GM18868 (cell line): ENCODE data around the gene NOTUM.

Experiments used
- ATAC-seq: cut with Tn5 transposase; IDR thresholded peaks from one replicate; pipeline ENCODE4 v1.9.1; 2021; ENCODE audit warnings: mild to moderate bottlenecking, moderate library complexity; ENCODE audit not compliant: unreplicated experiment

The NOTUM gene

DNA sequence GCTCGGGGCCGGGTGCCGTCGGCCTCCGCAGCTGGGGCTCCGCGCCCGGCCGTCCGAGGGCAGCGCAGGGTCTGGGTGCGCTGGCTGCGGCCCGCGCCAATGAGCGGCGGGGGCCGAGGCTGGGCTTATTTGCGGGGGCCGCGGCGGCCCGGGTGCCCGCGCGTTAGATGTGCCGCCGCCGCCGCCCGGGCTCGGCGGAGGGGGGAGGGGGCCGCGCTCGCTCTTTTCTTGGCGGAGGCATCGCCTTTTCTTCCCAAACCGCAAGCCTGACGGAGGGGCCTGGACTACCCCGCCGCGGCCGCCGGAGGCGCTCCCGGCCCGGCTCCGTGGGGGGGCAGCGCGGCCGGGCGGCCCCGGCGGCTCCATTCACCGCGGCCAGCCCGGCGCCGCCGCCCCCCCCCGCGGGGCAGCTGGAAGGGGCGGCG, at the start of gene NOTUM:
NOTUM (minus strand) TSS at position 101 of the 425 bp plus-strand sequence. CDS start 278 bp downstream, outside the sequence.
- ATAC-seq, result no peak

DNA sequence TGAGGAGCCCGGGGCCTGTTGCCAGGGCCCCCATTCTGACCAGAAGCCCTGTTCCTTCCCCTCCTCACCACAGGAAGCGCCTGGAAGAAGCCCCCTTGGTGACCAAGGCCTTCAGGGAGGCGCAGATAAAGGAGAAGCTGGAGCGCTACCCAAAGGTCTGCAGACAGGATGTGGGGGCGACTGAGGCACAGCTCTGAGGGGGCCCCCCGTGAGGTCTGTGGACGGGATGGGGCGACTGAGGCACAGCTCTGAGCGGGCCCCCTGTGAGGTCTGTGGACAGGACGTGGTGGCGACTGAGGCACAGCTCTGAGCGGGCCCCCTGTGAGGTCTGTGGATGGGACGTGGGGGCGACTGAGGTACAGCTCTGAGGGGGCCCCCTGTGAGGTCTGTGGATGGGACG, 48.4 kb upstream of the NOTUM start:
- ATAC-seq, result no peak

DNA sequence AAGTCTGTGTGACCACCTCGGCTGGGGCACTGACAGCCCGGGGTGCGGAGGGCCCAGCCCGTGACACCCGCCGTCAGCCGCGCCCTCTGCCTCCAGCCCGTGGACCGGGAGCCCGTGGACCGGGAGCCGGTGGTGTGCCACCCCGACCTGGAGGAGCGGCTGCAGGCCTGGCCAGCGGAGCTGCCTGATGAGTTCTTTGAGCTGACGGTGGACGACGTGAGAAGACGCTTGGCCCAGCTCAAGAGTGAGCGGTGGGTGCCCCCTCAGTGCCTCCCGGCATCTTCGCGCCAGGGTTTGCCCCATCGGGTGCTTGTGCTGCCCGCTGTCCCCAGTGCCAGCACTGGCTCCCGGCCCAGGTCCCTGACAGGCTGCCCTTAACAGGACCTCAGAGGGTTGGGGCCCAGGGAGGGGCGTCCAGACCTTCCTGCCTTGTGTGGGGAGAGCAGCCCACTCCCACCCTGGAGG, 48.0 kb upstream of the NOTUM start:
- ATAC-seq, result no peak

DNA sequence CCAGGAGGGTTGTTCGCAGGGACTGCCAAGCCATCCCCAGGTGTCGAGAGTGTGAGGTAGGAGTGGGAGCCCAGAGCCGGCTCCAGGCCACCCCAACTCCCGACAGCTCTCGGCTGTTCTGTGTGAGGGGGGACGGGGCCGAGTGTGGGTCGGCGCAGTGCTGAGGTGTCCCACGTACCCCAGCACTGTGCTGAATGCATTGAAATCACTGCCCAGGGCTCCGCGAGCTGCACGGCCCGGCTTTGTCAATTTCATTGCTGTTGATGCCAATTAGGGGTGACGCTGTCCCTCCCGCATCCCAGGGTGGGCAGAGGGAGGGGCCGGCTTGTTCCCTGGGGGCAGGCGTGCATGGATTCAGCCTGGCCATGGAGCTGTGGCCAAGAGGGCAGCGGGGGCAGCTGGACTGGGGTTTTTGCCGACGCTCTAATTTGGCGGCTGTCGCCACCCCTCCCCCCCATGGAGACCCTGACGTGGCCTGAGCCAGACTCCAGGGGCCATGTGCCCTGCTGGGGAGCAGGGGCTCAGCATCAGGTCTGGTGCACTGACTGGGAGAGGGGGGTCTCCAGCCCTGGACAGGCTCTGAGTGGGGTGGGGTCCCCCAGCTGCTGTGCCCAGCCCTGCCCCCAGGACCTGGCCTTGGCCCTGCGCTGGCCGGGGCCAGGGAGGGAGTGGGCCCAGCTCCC, 47.4 kb upstream of the NOTUM start:
- ATAC-seq, result no peak

DNA sequence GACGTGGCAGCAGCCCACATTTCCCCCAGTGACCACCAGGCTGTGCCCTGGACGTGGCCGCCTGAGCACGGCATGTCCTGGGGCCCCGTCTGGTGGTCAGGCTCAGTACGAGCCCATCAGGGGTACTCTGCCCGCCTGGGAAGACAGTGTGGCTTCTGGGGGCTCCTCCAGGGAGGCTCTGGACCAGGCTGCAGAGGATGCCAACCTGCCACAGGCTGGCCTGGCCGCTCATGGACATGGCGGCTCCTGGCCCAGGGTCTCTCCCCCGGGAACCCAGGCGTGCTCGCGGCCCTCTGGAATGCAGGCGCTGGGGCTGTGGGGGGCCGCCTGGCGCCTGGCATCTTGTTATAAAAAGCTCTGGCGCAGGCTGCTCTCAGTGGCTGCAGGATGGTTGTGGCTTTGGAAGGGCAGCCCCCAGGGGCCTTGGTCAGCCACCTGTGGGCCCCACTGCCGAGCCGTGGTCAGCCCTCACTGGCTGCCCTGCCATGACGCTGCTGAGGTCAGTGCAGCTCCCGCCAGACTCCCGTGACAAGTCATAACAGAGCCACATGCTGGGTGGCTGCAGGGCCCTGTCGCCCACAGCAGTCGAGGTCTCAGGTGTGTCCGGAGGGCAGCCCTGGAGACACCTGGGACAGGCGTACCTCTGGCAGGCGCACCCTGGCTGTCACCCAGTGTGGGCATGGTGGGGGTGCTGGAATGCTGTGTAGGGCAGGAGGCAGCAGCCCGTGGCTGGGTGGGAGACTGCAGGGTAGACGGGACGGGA, 46.7 kb upstream of the NOTUM start:
- ATAC-seq, result no peak

DNA sequence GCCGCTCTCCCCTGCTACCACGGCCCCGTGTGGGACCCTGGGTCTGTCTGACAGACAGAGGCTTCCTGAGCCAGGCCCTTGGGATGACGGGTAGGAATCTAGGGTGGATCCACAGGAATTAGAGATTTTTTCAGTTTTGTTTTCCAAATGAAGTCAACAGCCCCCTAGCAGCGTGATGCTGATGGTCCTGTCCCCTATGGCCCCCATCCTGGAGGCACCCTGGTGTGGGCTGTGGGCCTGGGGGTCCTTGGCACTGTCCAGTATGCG, 46.2 kb upstream of the NOTUM start:
- ATAC-seq, result no peak

DNA sequence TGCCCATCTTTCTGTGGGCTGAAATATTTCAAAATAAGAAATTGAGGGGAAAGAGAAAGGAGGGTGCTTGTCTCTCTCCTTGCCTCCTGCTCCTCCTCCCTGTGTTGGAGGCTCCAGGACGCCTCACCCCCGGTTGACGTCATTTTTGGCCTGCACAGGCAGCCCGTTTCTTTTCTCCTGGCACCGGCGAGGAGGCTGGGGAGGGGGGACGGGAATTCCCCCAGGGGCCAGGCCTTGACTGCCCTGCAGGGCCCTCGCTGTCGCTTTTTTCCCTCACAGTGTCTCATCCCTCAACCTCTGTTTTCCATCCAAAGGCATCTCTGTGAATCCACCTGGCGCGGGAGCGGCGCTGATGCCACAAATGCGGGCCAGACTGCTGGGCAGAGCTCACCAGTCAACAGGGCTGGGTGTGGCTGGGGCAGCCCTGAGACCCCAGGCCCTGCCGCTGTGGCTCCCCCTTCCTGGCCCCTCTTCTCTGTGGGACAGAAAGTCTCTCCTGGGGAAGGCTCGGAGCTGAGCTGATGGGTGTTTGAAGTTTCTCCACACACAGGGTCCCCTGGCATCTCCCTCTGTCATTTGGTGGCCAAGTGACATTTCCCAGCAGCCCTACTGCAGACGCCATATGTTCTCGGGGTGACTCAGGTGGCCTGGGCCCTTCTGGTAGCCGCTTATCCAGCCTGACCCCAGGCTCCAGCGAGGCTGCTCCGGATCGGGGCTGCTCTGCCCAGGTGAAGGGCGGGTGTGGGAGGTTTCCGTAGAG, 45.7 kb upstream of the NOTUM start:
- ATAC-seq, result no peak

DNA sequence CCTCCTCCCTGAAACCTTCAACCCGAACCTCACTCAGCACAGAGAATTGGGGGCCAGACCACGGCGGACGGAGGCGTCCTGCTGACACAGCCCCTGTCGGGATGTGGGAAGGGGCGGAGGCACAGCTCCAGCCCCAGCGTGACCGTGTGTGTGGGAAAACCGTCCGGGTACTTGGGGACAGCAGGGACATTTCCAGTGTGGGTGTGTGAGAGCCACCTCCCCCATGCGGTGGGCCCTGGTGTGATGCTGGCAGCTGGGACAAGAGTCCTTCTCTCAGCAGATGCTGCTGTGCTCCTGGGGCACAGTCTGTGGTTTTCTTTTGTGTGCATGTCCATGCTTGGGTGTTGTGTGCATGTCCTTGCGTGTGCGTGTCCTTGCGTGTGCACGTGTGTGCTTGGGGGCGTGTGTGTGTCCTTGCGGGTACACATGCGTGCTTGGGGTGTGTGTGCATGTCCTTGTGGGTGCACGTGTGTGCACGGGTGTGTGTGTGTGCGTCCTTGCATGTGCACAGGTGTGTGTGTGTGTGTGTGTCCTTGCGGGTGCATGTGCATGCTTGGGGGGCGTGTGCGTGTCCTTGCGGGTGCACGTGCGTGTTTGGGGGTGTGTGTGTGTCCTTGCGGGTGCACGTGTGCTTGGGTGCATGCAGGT, 44.8 kb upstream of the NOTUM start:
- no peak for ATAC-seq

DNA sequence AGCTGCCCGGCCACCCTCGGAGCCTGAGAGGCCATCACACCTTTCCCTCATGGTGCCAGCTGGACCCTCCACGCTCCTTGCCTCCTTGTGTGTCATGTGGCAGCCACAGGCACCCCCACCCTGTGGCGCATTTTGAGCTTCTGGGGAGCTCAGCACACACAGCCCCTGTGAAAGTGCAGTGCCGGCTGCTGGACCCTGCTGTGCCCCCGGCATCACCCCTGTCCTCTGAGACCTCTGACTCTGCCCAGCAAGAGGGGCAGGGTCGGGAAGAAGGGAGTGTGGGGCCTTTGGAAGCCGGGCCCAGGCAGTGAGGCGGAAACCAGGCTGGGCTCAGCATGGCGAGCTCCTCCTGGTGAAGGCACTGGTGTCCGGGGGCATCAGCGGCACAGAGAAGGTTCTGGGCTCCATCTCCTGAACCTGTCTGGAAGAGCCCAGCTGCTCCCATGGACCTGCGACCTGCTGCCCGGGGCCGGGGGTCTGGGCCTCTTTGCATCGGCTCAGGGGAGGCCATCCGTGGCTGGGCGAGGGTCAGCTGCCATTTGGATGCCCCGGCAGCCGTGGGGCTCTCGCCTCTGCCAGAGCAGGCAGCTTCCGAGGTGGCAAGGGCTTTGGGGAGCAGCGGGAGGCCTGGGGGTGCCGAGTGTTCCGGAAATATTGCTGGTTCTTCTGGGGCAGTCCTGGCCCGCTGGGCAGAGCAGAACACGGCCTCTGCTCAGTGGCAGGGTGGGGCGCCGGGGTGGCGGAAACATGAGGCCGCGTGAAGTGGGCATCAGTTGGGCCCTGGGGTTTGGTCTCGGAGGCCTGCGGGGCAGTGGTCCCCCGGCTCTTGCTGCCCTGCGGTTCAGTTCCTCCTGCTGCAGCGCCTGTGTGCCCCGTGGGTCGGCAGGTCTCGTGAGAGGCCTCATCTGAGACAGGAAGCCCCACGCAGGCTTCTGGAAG, 43.8 kb upstream of the NOTUM start:
- ATAC-seq, result no peak

DNA sequence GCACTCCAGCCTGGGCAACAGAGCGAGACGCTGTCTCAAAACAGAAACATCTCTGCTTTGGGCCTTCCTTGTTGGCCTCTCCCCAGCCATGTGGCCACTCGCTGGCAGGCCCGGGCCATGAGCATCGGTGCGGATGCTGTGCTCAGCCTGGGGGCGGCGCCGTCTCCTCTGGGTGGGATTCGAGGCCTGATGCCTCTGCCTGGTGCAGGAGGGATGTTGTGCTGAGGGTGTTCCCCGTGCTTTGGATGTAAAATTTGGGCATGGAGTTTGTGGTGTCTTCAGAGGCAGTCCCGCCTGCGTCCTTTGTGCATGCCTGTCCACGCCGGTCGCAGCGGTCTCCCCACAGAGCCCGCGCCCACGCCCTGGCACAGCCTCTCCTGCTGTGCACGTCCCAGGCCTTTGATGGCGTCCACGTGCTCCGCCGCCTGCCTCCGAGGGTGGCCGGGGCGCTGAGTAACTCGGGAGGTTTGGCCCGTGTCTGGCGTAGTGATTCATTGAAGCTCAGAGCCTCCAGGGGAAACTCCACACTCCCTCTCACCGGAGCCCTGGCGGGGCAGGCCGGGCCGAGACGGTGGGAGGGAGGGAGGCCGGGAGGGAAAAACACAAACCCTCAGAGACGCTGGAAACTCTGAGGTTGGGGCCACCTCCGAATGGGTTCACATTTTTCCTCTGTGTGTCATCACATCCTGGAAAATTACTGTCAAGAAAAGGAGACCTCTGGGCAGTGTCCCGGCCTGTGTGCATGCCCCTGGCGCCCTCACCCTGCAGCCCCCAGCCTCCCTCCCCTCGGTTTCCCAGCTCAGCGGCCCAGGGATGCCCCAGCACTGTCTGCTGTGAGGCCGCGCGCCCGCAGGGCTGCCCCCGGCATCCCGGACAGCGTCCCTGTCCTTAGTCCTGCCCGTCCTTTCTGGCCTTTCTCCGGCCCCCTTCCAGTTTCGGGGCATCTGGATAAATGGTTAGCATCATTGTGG, 42.7 kb upstream of the NOTUM start:
- ATAC-seq, result no peak

DNA sequence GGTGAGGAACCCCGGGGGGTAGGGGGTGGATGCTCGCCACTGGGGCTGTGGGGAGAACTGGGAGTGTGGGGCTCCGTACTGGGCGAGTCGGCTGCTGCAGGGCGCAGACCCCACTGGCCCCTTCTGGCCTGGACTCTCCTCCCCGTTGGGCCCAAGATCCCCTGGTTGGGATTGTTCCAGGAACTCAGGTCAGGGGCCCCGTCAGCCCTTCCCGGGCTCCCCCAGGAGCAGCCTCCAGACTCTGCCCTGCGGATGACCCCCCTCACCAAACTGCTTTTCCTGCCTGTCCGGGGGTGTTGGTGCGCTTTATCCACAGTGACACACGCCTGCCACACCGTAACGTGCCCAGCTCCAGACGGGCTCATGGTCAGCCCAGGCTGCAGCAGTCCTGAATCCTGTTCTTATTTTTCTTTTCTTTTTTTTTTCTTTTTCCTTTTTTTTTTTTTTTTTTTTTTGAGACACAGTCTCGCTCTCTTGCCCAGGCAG, 40.6 kb upstream of the NOTUM start:
- ATAC-seq, result no peak

DNA sequence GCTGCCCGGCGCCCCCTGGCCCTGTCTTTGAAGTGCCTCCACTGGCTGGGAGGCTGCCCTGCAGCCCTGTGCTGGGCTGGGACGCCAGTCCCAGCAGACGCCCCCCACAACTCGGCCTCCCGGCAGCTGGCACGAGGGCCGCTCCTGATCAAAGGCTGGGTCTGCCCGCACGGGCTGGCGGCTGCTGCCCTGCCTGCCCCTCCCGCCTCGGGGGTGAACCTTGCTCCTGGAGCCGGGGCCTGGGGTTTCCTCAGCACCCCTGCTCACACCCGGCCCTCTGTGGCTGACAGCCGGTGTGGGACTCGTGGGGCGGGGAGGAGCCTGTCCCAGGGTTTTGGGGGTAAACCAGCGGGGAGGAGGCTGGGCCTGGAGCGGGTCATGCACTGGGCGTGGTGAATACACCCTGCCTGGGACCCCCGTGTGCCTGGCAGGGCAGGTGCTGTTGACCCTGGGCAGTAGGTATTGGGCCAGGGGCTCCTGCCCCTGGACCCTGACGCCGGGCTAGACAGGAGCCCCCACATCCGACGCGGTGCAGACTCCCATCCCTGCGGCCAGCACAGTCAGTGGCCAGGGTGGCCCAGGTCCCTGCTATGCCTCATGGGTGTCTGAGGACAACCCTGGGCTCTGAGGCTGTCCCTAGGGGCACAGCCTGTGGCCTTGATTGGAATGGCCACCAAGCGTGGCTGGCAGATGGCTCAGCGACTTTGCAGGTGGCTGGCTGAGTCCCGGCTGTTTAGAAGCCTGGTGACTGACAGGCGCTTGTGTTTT, 40.0 kb upstream of the NOTUM start:
- no peak for ATAC-seq

DNA sequence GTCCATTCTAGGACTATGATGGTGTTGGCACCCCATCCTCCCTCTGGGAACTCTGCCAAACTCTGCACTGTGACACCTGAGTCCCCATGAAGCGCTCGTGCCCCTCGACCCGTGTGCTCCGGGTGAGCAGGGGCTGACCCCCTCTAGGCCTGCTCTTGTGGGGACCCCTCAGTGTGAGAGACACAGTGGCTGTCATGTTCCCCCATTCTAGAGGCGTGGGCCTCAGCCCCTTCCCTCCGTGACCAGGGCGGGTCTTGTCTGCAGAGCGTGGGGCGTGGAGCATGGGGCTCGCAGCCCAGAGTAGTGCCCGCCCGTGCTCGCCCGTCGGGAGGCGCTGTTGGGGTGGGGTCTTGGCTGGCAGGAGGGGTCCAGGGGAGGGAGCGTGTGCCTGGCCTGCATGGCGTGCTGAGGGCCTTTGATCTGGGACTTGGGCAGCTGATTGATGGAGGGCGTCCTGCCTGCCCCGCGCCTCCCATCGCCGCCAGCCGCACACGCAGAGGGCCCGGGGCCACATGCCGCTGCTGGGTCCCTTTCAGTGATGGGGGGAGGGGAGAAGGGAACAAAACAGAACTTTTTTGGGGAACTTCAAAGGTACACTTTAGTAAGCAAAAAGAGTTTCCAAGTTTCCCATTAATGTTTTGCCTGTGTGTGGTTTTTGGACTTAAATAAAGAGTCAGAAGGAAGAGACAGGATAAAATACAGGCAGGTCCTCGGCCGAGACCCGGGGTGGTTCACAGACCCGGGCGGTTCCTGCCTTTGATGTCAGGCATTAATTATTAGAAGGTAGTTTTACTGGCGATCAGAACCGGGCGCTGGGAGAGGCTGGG, 39.2 kb upstream of the NOTUM start:
- no peak for ATAC-seq

DNA sequence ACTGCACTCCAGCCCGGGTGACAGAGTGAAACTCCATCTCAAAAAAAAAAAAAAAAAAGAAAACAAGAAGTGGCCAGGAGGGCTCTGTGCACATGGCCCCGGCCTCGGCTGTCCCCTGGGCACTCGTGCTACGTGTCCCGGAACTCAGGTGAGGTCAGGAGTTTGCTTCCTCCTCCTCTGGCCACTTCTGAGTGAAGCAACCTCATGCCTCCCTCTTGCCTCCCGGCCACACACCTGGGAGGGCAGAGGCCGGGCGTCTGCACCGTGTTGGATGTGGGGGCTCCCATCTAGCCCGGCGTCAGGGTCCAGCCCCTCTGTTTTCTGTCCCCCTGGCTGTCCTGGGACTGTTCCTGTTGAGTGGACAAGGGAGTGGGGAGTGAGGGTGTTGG, 38.6 kb upstream of the NOTUM start:
- ATAC-seq, result no peak

DNA sequence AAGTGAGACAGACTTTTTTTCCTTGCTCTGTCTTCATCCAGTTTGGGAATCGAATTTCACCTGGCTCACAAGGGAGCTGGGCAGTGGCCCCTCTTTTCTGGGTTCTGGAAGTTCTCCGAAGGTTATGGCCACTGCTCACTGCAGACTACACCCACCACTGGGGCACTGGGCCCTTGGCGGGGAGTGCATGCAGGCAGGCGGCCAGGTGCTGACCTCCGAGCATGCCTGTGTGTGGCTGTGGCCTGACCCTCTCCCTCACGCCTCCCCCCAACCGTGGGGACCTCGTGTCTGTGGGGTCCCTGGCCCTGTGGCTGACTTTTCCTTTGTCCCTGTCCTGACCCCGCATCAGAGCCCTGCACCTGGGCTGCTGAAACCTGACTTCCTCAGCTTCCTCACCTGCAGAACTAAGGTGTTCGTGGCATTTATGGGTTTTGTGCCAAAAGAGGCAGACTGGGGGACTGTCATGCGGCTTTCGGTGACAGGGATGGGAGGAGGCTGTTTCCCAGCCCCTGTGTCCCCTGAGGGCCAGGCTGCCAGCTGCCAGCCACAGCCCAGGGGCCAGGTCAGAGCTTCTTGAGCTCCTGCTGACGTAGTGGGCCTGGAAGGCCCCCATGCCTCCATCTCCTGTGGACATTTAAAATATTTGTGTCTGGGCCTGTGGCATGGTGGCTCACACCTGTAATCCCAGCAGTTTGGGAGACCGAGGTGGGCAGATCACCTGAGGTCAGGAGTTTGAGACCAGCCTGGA, 37.9 kb upstream of the NOTUM start:
- ATAC-seq, result no peak

DNA sequence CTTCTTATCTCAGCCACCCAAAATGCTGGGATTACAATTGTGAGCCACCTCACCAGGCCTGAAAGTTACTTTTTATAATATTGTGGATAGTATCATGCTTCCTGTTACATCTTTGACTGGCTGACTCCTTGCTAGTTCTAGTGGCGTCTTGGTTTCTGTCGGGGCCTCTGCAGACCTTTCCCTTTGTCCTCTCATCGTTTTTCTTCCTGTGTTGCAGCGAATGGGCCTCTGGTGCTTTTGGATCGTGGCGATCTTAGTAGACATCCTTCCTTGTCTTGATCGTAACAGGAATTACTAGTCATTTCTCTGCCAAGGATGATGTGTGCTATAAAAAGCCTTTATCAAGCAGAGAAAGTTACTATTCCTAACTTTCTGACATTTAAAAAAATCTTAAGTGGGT, 37.2 kb upstream of the NOTUM start:
- ATAC-seq, result no peak
